HG03095 (cell line): ENCODE measurements around the gene CRTC3.

Experiments used
- ATAC-seq: cut with Tn5 transposase; IDR thresholded peaks from one replicate; pipeline ENCODE4 v1.9.1; 2021; ENCODE audit warnings: moderate library complexity; ENCODE audit not compliant: unreplicated experiment

The CRTC3 gene

DNA sequence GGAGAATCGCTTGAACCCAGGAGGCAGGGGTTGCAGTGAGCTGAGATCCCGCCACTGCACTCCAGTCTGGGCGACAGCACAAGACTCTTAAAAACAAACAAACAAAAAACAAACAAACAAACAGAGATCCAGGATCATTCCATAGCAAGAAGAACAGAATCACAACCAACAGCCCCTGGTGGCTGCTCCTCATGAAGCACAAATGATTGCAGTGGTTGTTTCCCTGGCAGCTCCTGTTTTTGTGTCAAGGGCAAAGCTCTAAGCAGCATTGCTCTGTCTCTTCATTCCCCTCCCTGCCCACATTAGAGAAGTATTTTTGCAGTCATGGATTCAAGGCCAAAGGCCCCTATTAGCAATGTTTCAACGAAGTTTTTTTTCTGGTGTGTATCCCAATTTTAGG lies 161.6 kb downstream of the CRTC3 start:
- no peak for ATAC-seq

- ATAC-seq, result peak; percentile 63
Observed at GRCh38 chr15:90691982-90692773, 162.5 kb downstream of the CRTC3 start.
